HepG2 (cell line): ENCODE measurements around the gene COL9A3. TPM values are rescaled to one million over a fixed set of nuclear protein-coding genes. Genes with fewer than 3 reads are reported as not detected.

ENCODE experiments used
- ADNP ChIP-seq: sonication (generic); formaldehyde crosslinking; IDR thresholded peaks from 2 replicates; pipeline ENCODE4 v1.4.0; 2020; ENCODE audit warnings: missing genetic modification reagents
- AGO1 ChIP-seq: fragments of 200-400 bp; formaldehyde crosslinking; IDR thresholded peaks from 2 replicates; pipeline ENCODE4 v1.6.1; 2017; ENCODE audit warnings: mild to moderate bottlenecking, low read depth, low read length, moderate library complexity; ENCODE audit not compliant: poor library complexity, severe bottlenecking
- CAMTA2 ChIP-seq: sonication (generic); formaldehyde crosslinking; IDR thresholded peaks from 2 replicates; pipeline ENCODE4 v1.4.0; 2020; ENCODE audit warnings: mild to moderate bottlenecking, missing genetic modification reagents, borderline replicate concordance
- CHD4 ChIP-seq: fragments of 200-600 bp; sonication (generic); IDR thresholded peaks from 2 replicates; pipeline ENCODE4 v1.7.0; 2017; ENCODE audit warnings: mild to moderate bottlenecking, low read length, borderline replicate concordance
- EZH2 ChIP-seq: conservative IDR thresholded peaks from 2 replicates; pipeline ENCODE4 v1.6.1; 2012; ENCODE audit warnings: mild to moderate bottlenecking, low read depth, low read length, moderate library complexity
- HCFC1 ChIP-seq: fragments of 150-350 bp; IDR thresholded peaks from 2 replicates; pipeline ENCODE4 v1.6.1; 2014; ENCODE audit warnings: low read depth, low read length
- HMG20A ChIP-seq: IDR thresholded peaks from 2 replicates; pipeline ENCODE4 v1.6.1; 2016; ENCODE audit warnings: borderline replicate concordance
- IKZF1 ChIP-seq: fragments of 450-650 bp; IDR thresholded peaks from 2 replicates; pipeline ENCODE4 v1.7.1; 2016
- KDM4B ChIP-seq: sonication (generic); formaldehyde crosslinking; IDR thresholded peaks from 2 replicates; pipeline ENCODE4 v1.4.0; 2020; ENCODE audit warnings: missing genetic modification reagents
- SCMH1 ChIP-seq: sonication (generic); formaldehyde crosslinking; IDR thresholded peaks from 2 replicates; pipeline ENCODE4 v1.9.0; 2021; ENCODE audit warnings: missing genetic modification reagents, mild to moderate bottlenecking, borderline replicate concordance
- SKI ChIP-seq: fragments of 450-650 bp; IDR thresholded peaks from one replicate; pipeline ENCODE4 v1.6.1; 2018; ENCODE audit warnings: mild to moderate bottlenecking; ENCODE audit not compliant: partially characterized antibody
- TCF12 ChIP-seq, 2 experiments: fragments of 450-650 bp in 1 of 2; sonication (generic) in 1 of 2; formaldehyde crosslinking in 1 of 2; IDR thresholded peaks; 2 replicates each; pipeline versions ENCODE4 v1.6.1 to v1.8.0; 2017 to 2022; ENCODE audit warnings: antibody characterized with exemption in 1 of 2, mild to moderate bottlenecking in 1 of 2, missing genetic modification reagents in 1 of 2, moderate library complexity in 1 of 2
- THYN1 ChIP-seq: sonication (generic); formaldehyde crosslinking; IDR thresholded peaks from 2 replicates; pipeline ENCODE4 v1.8.1; 2023; ENCODE audit warnings: low read depth, mild to moderate bottlenecking, moderate library complexity, missing genetic modification reagents, borderline replicate concordance
- ZFP62 ChIP-seq: sonication (generic); formaldehyde crosslinking; IDR thresholded peaks from 2 replicates; pipeline ENCODE4 v1.4.0; 2020; ENCODE audit warnings: missing genetic modification reagents
- ZNF746 ChIP-seq: sonication (generic); formaldehyde crosslinking; IDR thresholded peaks from 2 replicates; pipeline ENCODE4 v1.8.0; 2022; ENCODE audit warnings: mild to moderate bottlenecking, missing genetic modification reagents
- ZZZ3 ChIP-seq: sonication (generic); formaldehyde crosslinking; IDR thresholded peaks from 2 replicates; pipeline ENCODE4 v1.4.0; 2020; ENCODE audit warnings: missing genetic modification reagents, mild to moderate bottlenecking, borderline replicate concordance
- polyA plus RNA-seq, 8 experiments: library from polyadenylated mRNA; depleted of rRNA in 3 of 8; stranded (reverse) in 7 of 8; unstranded in 1 of 8; fragments of >200 nt; fragmentation: Illumina TruSeq in 4 of 8; extraction: Trizol in 4 of 8; gene quantifications; 2 replicates each; pipeline versions ENCODE4 v1.2.1 to v1.2.3, GENCODE V29; 2011 to 2016; ENCODE audit warnings: low read depth in 4 of 8, missing spikeins in 1 of 8, mixed read lengths in 1 of 8; ENCODE audit not compliant: insufficient read depth in 1 of 8
- total RNA-seq, 5 experiments: library from RNA; depleted of rRNA; stranded (reverse); fragments of >200 nt; fragmentation: Illumina TruSeq; extraction: Trizol; gene quantifications; 2 replicates each; pipeline ENCODE4 v1.2.3, GENCODE V29; 2016; ENCODE audit warnings: low read depth in 1 of 5
- TF ChIP-seq, protein P1 (sequence below): sonication (generic); formaldehyde crosslinking; IDR thresholded peaks from 2 replicates; pipeline ENCODE4 v1.4.0; 2020; ENCODE audit warnings: missing genetic modification reagents
- TF ChIP-seq, protein P2 (sequence below): IDR thresholded peaks from 2 replicates; pipeline ENCODE4 v1.6.1; 2018; ENCODE audit warnings: missing genetic modification reagents
- TF ChIP-seq, protein P3 (sequence below): sonication (generic); formaldehyde crosslinking; IDR thresholded peaks from 2 replicates; pipeline ENCODE4 v1.5.0; 2020; ENCODE audit warnings: missing genetic modification reagents, mild to moderate bottlenecking, borderline replicate concordance
- TF ChIP-seq, protein P4 (sequence below): sonication (generic); formaldehyde crosslinking; IDR thresholded peaks from 2 replicates; pipeline ENCODE4 v1.9.0; 2021; ENCODE audit warnings: missing genetic modification reagents, mild to moderate bottlenecking, borderline replicate concordance
- TF ChIP-seq, protein P5 (sequence below): sonication (generic); formaldehyde crosslinking; IDR thresholded peaks from 2 replicates; pipeline ENCODE4 v1.8.0; 2022; ENCODE audit warnings: missing genetic modification reagents, mild to moderate bottlenecking, inconsistent platforms, borderline replicate concordance
- TF ChIP-seq, protein P6 (sequence below): sonication (generic); formaldehyde crosslinking; IDR thresholded peaks from 2 replicates; pipeline ENCODE4 v1.8.1; 2022; ENCODE audit warnings: mild to moderate bottlenecking, missing genetic modification reagents

The COL9A3 gene
- total and polyA plus RNA-seq, 2 of the 13 experiments (the other 11 are each of a cell fraction or from before 2014, with no cell fraction given), result 155 to 204 TPM

DNA sequence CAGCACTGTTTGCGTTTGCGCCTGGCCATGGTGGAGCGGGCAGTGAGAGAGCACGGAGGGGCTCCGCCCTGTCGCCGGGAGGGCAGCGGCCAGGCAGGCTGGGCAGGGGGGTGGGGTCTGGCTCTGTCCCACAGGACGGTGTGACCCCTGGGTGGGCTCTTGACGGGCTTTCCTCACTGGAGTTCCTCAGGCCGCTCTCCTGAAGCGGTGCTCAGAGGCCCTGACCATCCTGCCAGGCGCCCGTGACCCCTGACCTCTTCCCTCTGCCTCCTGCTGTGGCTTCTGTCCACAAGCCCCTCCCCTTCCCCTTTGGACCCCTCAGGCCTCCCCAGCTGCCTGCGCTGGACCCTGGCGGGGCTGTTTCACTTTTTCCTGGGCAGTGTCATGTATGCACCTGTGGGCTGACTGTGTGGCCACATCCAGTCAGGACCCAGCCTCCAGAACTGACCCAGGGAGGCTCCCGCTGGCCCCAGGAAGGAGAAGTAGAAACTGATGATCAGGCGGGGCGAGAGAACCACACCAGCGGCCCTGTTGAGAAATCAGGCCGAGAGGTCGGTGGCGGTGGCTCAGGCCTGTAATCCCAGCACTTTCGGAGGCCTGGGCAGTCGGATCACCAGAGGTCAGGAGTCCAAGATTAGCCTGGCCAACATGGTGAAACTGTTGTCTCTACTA, 11.0 kb upstream of the COL9A3 start (continued):
- TF ChIP-seq CHD4, result peak; percentile 79; the same call in 1 of the 2 replicates
- TF ChIP-seq, protein P1, sequence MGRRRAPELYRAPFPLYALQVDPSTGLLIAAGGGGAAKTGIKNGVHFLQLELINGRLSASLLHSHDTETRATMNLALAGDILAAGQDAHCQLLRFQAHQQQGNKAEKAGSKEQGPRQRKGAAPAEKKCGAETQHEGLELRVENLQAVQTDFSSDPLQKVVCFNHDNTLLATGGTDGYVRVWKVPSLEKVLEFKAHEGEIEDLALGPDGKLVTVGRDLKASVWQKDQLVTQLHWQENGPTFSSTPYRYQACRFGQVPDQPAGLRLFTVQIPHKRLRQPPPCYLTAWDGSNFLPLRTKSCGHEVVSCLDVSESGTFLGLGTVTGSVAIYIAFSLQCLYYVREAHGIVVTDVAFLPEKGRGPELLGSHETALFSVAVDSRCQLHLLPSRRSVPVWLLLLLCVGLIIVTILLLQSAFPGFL (CRISPR knock-in tag), result no peak
- TF ChIP-seq, protein P2, sequence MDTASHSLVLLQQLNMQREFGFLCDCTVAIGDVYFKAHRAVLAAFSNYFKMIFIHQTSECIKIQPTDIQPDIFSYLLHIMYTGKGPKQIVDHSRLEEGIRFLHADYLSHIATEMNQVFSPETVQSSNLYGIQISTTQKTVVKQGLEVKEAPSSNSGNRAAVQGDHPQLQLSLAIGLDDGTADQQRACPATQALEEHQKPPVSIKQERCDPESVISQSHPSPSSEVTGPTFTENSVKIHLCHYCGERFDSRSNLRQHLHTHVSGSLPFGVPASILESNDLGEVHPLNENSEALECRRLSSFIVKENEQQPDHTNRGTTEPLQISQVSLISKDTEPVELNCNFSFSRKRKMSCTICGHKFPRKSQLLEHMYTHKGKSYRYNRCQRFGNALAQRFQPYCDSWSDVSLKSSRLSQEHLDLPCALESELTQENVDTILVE (CRISPR knock-in tag), result peak; percentile 90
- no peak for TF ChIP-seq THYN1 (CRISPR knock-in tag)
- TF ChIP-seq, protein P3, sequence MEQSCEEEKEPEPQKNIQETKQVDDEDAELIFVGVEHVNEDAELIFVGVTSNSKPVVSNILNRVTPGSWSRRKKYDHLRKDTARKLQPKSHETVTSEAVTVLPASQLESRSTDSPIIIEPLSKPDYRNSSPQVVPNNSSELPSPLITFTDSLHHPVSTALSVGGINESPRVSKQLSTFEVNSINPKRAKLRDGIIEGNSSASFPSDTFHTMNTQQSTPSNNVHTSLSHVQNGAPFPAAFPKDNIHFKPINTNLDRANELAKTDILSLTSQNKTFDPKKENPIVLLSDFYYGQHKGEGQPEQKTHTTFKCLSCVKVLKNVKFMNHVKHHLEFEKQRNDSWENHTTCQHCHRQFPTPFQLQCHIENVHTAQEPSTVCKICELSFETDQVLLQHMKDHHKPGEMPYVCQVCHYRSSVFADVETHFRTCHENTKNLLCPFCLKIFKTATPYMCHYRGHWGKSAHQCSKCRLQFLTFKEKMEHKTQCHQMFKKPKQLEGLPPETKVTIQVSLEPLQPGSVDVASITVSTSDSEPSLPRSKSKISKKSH (CRISPR knock-in tag), result peak; percentile 13; the same call in 1 of the 2 replicates
- peak; percentile 86 for TF ChIP-seq KDM4B (CRISPR knock-in tag)
- TF ChIP-seq, protein P4, sequence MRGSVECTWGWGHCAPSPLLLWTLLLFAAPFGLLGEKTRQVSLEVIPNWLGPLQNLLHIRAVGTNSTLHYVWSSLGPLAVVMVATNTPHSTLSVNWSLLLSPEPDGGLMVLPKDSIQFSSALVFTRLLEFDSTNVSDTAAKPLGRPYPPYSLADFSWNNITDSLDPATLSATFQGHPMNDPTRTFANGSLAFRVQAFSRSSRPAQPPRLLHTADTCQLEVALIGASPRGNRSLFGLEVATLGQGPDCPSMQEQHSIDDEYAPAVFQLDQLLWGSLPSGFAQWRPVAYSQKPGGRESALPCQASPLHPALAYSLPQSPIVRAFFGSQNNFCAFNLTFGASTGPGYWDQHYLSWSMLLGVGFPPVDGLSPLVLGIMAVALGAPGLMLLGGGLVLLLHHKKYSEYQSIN (CRISPR knock-in tag), result peak; percentile 24; the same call in 1 of the 2 replicates
- TF ChIP-seq ZZZ3 (CRISPR knock-in tag), result peak; percentile 88; the same call in 1 of the 2 replicates
- TF ChIP-seq IKZF1, result no peak
- no peak for TF ChIP-seq CAMTA2 (CRISPR knock-in tag)
- peak; percentile 34 for TF ChIP-seq HMG20A (CRISPR knock-in tag)
- no peak for TF ChIP-seq SCMH1
- TF ChIP-seq SKI, result peak; percentile 47
- no peak for TF ChIP-seq TCF12 (IDR thresholded peaks at IDR 0.05)
- no peak for TF ChIP-seq TCF12 (CRISPR knock-in tag; IDR thresholded peaks at IDR 0.05)
- 0 out of 2 replicates have a peak, but pooled peaks have one; percentile 8 for TF ChIP-seq ADNP (CRISPR knock-in tag)
- TF ChIP-seq AGO1, result no peak
- no peak for TF ChIP-seq ZFP62
- TF ChIP-seq EZH2, result no peak
- no peak for TF ChIP-seq HCFC1
- TF ChIP-seq, protein P5, sequence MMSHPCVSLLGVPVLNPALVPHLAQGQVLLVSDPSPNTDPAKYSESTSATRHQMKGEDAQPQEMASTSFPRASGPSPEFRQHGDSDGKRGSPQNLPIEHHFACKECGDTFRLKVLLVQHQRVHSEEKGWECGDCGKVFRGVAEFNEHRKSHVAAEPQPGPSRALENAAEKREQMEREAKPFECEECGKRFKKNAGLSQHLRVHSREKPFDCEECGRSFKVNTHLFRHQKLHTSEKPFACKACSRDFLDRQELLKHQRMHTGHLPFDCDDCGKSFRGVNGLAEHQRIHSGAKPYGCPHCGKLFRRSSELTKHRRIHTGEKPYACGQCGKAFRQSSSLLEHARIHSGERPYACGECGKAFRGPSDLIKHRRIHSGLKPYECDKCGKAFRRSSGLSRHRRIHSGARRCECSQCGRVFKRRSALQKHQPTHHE, result no peak; the same call in 1 of the 2 replicates
- TF ChIP-seq ZNF746 (CRISPR knock-in tag), result peak; percentile 58; the same call in 1 of the 2 replicates
- TF ChIP-seq, protein P6, sequence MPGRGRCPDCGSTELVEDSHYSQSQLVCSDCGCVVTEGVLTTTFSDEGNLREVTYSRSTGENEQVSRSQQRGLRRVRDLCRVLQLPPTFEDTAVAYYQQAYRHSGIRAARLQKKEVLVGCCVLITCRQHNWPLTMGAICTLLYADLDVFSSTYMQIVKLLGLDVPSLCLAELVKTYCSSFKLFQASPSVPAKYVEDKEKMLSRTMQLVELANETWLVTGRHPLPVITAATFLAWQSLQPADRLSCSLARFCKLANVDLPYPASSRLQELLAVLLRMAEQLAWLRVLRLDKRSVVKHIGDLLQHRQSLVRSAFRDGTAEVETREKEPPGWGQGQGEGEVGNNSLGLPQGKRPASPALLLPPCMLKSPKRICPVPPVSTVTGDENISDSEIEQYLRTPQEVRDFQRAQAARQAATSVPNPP (CRISPR knock-in tag), result no peak
